ENCODE measurements around the gene PPFIBP2. TPM values are rescaled to one million over a fixed set of nuclear protein-coding genes. Genes with fewer than 3 reads are reported as not detected.

The PPFIBP2 gene
- total and polyA plus RNA-seq, 2 donors (not counting 1 experiment from before 2014, with no cell fraction given): 22.3 to 175 TPM

DNA sequence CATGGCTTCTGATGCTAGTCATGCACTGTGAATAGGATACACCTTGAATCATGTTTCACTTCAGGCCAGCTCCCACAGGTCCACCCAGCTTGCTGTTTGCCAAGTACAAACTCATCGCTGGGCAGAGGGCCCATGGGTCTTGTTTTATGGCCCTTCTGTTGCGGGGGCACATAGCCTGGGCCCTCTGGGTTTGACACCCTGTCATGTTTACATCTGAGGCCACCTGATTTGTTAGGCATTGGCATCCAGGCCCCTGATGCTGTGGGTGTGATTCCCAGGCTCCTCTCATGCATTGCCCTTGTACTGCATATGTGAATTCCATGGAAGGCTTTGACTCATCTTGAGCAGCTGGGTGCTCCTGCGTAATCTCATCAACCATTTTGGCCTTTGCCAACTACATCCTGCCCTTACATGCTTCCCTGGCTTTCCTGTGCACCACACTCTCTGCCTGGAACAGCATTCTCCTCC, 32.6 kb downstream of the PPFIBP2 start:
- Histone ChIP-seq H3K27ac (ENCODE audit: low read length in 2 of 2) (no peak overlapping the region), H3K4me2 (replicated peaks; ENCODE audit: low read depth, low read length, poor library complexity, severe bottlenecking) (no peak overlapping the region), H3K79me2 (ENCODE audit: control insufficient read depth, insufficient read depth, low read length) (peaks cover 46% of the 10 kb centered on the region), H3K4me1 (ENCODE audit: control insufficient read depth in 2 of 2, insufficient read depth in 2 of 2, low read length in 2 of 2) (no peaks in the 10 kb centered on the region), H2AFZ (ENCODE audit: insufficient read depth, low read depth, low read length, poor library complexity, severe bottlenecking) (no peak overlapping the region), H3K9ac (ENCODE audit: low read length) (no peak overlapping the region), H3K9me3 (ENCODE audit: control extremely low read depth in 1 of 3, control insufficient read depth in 2 of 3, insufficient read depth in 1 of 3, low read length in 2 of 3) (no peaks in the 10 kb centered on the region), H3K27me3 (replicated peaks in 1 of 4; ENCODE audit: control extremely low read depth in 1 of 4, control insufficient read depth in 3 of 4, insufficient read depth in 4 of 4, low read length in 3 of 4) (no peaks in the 10 kb centered on the region), H4K20me1 (ENCODE audit: control insufficient read depth, insufficient read depth, low read length, poor library complexity, severe bottlenecking) (peaks cover 17% of the 10 kb centered on the region), H3K36me3 (replicated peaks in 1 of 2; ENCODE audit: control extremely low read depth in 1 of 2, control insufficient read depth in 1 of 2, extremely low read depth in 1 of 2, insufficient read depth in 2 of 2, low read length in 1 of 2) (peaks cover 0 to 12% of the 10 kb centered on the region in 2 experiments), H3K4me3 (ENCODE audit: control extremely low read depth in 1 of 5, extremely low read depth in 1 of 5, insufficient read depth in 1 of 5, low read depth in 2 of 5, low read length in 4 of 5) (no peak overlapping the region)
- DNase-seq (no peak), ATAC-seq (ENCODE audit: low read depth) (no peak)
- intact Hi-C loops (cut with micrococcal nuclease): no loop called here
- 93% methylated on average over 3 of the region's 3 CpGs for WGBS (ENCODE audit: insufficient coverage)
- no peak for TF ChIP-seq EZH2 (IDR thresholded peaks at IDR 0.05; ENCODE audit: borderline replicate concordance, insufficient read depth, low read depth, low read length, poor library complexity, severe bottlenecking)
- H3K27me3 Mint-ChIP-seq: no peaks in the 10 kb centered on the region
- H3K9me3 Mint-ChIP-seq (ENCODE audit: insufficient read depth): no peaks in the 10 kb centered on the region
- CTCF ChIA-PET: interaction anchor here (1.0 kb wide), 2 partner anchors 15 to 96 kb away, joined by 3 read pairs; no protein-coding TSS in a partner anchor
- H3K27ac Mint-ChIP-seq: no peak overlapping the region
- peaks cover 39% of the 10 kb centered on the region for H3K4me1 Mint-ChIP-seq
- POLR2A ChIA-PET: no interaction called here
- no peak overlapping the region for H3K4me3 Mint-ChIP-seq

GRCh38 chr11:7547687-7548086, 33.9 kb downstream of the PPFIBP2 start:
- POLR2A ChIA-PET: no interaction called here
- DNase-seq (no peak), ATAC-seq (ENCODE audit: low read depth) (no peak)
- WGBS (ENCODE audit: insufficient coverage): 94% methylated on average over 2 of the region's 4 CpGs
- H3K27me3 ChIP-seq (replicated peaks in 1 of 4; ENCODE audit: control extremely low read depth in 1 of 4, control insufficient read depth in 3 of 4, insufficient read depth in 4 of 4, low read length in 3 of 4): no peaks in the 10 kb centered on the region
- H3K27ac Mint-ChIP-seq: no peak overlapping the region
- no peaks in the 10 kb centered on the region for H3K9me3 ChIP-seq (ENCODE audit: control extremely low read depth in 1 of 3, control insufficient read depth in 2 of 3, insufficient read depth in 1 of 3, low read length in 2 of 3)
- H2AFZ ChIP-seq (ENCODE audit: insufficient read depth, low read depth, low read length, poor library complexity, severe bottlenecking): no peak overlapping the region
- no peaks in the 10 kb centered on the region for H3K9me3 Mint-ChIP-seq (ENCODE audit: insufficient read depth)
- intact Hi-C loops (cut with micrococcal nuclease): loop anchor here (2.0 kb wide), 2 partner anchors 27 to 35 kb away; partner anchors contain the start of gene PPFIBP2
- H3K4me2 ChIP-seq (replicated peaks; ENCODE audit: low read depth, low read length, poor library complexity, severe bottlenecking): no peak overlapping the region
- H3K27ac ChIP-seq (ENCODE audit: low read length in 2 of 2): no peak overlapping the region
- no peaks in the 10 kb centered on the region for H3K4me1 ChIP-seq (ENCODE audit: control insufficient read depth in 2 of 2, insufficient read depth in 2 of 2, low read length in 2 of 2)
- CTCF ChIA-PET: interaction anchor here (0.7 to 3.2 kb wide), 7 partner anchors 9 to 194 kb away, joined by 3 to 15 read pairs (median 5); partner anchors contain the start of gene PPFIBP2
- TF ChIP-seq EZH2 (IDR thresholded peaks at IDR 0.05; ENCODE audit: borderline replicate concordance, insufficient read depth, low read depth, low read length, poor library complexity, severe bottlenecking): no peak
- TF ChIP-seq, protein P1, sequence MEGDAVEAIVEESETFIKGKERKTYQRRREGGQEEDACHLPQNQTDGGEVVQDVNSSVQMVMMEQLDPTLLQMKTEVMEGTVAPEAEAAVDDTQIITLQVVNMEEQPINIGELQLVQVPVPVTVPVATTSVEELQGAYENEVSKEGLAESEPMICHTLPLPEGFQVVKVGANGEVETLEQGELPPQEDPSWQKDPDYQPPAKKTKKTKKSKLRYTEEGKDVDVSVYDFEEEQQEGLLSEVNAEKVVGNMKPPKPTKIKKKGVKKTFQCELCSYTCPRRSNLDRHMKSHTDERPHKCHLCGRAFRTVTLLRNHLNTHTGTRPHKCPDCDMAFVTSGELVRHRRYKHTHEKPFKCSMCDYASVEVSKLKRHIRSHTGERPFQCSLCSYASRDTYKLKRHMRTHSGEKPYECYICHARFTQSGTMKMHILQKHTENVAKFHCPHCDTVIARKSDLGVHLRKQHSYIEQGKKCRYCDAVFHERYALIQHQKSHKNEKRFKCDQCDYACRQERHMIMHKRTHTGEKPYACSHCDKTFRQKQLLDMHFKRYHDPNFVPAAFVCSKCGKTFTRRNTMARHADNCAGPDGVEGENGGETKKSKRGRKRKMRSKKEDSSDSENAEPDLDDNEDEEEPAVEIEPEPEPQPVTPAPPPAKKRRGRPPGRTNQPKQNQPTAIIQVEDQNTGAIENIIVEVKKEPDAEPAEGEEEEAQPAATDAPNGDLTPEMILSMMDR (IDR thresholded peaks at IDR 0.05): no peak
- no peak overlapping the region for H3K9ac ChIP-seq (ENCODE audit: low read length)
- H3K4me3 Mint-ChIP-seq: no peak overlapping the region
- peaks cover 45% of the 10 kb centered on the region for H3K79me2 ChIP-seq (ENCODE audit: control insufficient read depth, insufficient read depth, low read length)
- peaks cover 12% of the 10 kb centered on the region for H4K20me1 ChIP-seq (ENCODE audit: control insufficient read depth, insufficient read depth, low read length, poor library complexity, severe bottlenecking)
- no peaks in the 10 kb centered on the region for H3K27me3 Mint-ChIP-seq
- no peak overlapping the region for H3K4me3 ChIP-seq (ENCODE audit: control extremely low read depth in 1 of 5, extremely low read depth in 1 of 5, insufficient read depth in 1 of 5, low read depth in 2 of 5, low read length in 4 of 5)
- peaks cover 29% of the 10 kb centered on the region for H3K4me1 Mint-ChIP-seq
- peaks cover 0 to 14% of the 10 kb centered on the region in 2 experiments for H3K36me3 ChIP-seq (replicated peaks in 1 of 2; ENCODE audit: control extremely low read depth in 1 of 2, control insufficient read depth in 1 of 2, extremely low read depth in 1 of 2, insufficient read depth in 2 of 2, low read length in 1 of 2)

Data from B cell (primary cell).